ENCODE data around the gene SLC12A8. TPM values are rescaled to one million over a fixed set of nuclear protein-coding genes. Genes with fewer than 3 reads are reported as not detected.

The SLC12A8 gene
- total RNA-seq, 2 experiments from 2014 or later: 0.47 to 0.79 TPM

GRCh38 chr3:125189378-125190165 lies 23.0 kb downstream of the SLC12A8 start:
- no peaks in the 10 kb centered on the region for H3K9me3 Mint-ChIP-seq
- no peak overlapping the region for H3K27ac Mint-ChIP-seq

GRCh38 chr3:125188955-125189354 lies 23.6 kb downstream of the SLC12A8 start:
- no peaks in the 10 kb centered on the region for H3K9me3 Mint-ChIP-seq
- POLR2A ChIA-PET: no interaction called here
- ATAC-seq (ENCODE audit: low read depth): no peak
- H3K4me3 Mint-ChIP-seq: no peak overlapping the region
- no peak overlapping the region for H3K27ac Mint-ChIP-seq
- no peaks in the 10 kb centered on the region for H3K36me3 Mint-ChIP-seq
- H3K27me3 Mint-ChIP-seq: peaks cover 2% of the 10 kb centered on the region
- DNase-seq: no peak
- H3K4me1 Mint-ChIP-seq: peaks cover 2% of the 10 kb centered on the region

More at GRCh38 chr3:125189378-125190165, 23.0 kb downstream of the SLC12A8 start:
- Mint-ChIP-seq H3K36me3 (no peaks in the 10 kb centered on the region), H3K4me1 (peaks cover 2% of the 10 kb centered on the region), H3K4me3 (no peak overlapping the region), H3K27me3 (peaks cover 5% of the 10 kb centered on the region)
- POLR2A ChIA-PET: no interaction called here
- DNase-seq: no peak
- no peak for ATAC-seq (ENCODE audit: low read depth)

GRCh38 chr3:125187599-125187910 lies 25.0 kb downstream of the SLC12A8 start:
- Mint-ChIP-seq H3K27me3 (peaks cover 2% of the 10 kb centered on the region), H3K4me1 (peaks cover 2% of the 10 kb centered on the region), H3K27ac (no peak overlapping the region), H3K4me3 (no peak overlapping the region), H3K36me3 (no peaks in the 10 kb centered on the region), H3K9me3 (no peaks in the 10 kb centered on the region)
- DNase-seq (no peak), ATAC-seq (ENCODE audit: low read depth) (no peak)
- POLR2A ChIA-PET: no interaction called here

GRCh38 chr3:125186800-125187598 lies 25.5 kb downstream of the SLC12A8 start:
- Mint-ChIP-seq H3K9me3 (no peaks in the 10 kb centered on the region), H3K27ac (no peak overlapping the region), H3K4me1 (peaks cover 2% of the 10 kb centered on the region), H3K27me3 (peaks cover 2% of the 10 kb centered on the region), H3K4me3 (no peak overlapping the region), H3K36me3 (no peaks in the 10 kb centered on the region)
- POLR2A ChIA-PET: no interaction called here
- DNase-seq (no peak), ATAC-seq (ENCODE audit: low read depth) (no peak)

DNA sequence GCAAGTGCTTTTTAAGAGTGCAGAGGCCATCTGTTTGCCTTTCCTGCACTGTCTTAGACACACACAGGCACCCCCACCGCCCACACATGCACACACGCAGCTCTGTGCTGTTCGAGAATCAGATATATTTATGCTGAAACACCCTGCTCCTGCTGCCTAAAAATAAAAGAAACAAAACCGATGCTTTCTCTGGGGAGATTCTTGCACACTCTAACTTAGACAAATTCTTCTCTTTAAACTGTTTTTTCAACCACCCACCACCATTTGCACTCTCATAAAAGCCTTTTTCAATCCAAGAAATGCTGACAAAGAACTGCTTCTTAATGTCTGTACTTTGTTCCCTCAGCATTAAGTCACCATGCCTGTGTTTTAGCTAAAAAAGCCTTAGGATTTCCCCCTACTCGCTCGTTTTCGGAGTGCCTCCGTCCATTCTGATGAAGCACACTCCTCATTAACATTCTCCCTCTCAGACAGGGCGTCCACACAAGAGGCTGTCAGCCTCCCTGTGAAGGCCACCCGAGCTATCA lies 26.2 kb downstream of the SLC12A8 start:
- no peak overlapping the region for H3K4me3 Mint-ChIP-seq
- peaks cover 2% of the 10 kb centered on the region for H3K27me3 Mint-ChIP-seq
- H3K36me3 Mint-ChIP-seq: no peaks in the 10 kb centered on the region
- ATAC-seq (ENCODE audit: low read depth) (no peak), DNase-seq (no peak)
- no peak overlapping the region for H3K27ac Mint-ChIP-seq
- POLR2A ChIA-PET: no interaction called here
- H3K9me3 Mint-ChIP-seq: no peaks in the 10 kb centered on the region
- H3K4me1 Mint-ChIP-seq: no peaks in the 10 kb centered on the region

GRCh38 chr3:125185805-125186204 lies 26.7 kb downstream of the SLC12A8 start:
- Mint-ChIP-seq H3K27me3 (peaks cover 2% of the 10 kb centered on the region), H3K36me3 (no peaks in the 10 kb centered on the region), H3K9me3 (no peaks in the 10 kb centered on the region), H3K4me1 (no peaks in the 10 kb centered on the region), H3K4me3 (no peak overlapping the region), H3K27ac (no peak overlapping the region)
- ATAC-seq (ENCODE audit: low read depth) (no peak), DNase-seq (no peak)
- POLR2A ChIA-PET: no interaction called here

DNA sequence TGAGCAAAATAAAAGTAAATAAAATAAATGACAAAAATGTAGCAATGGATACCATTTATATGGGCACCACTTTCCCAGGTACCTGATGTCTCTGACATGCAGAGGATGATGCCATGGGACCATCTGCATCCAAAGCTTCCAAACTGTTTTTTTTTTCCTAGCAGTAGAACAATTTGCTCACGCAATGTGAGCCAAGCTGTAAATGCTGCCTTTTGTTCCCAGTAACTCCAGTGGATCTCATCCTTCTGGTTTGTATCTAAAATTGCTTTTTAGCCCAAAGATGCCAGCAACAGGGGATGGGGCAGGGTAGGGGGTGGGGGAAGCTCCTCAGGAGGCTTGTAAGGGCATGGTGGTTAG lies 32.7 kb downstream of the SLC12A8 start:
- DNase-seq (no peak), ATAC-seq (ENCODE audit: low read depth) (no peak)
- peaks cover 4% of the 10 kb centered on the region for H3K4me1 Mint-ChIP-seq
- peaks cover 3% of the 10 kb centered on the region for H3K27me3 Mint-ChIP-seq
- H3K36me3 Mint-ChIP-seq: no peaks in the 10 kb centered on the region
- no peak overlapping the region for H3K27ac Mint-ChIP-seq
- no peaks in the 10 kb centered on the region for H3K9me3 Mint-ChIP-seq
- no peak overlapping the region for H3K4me3 Mint-ChIP-seq
- POLR2A ChIA-PET: no interaction called here

GRCh38 chr3:125179143-125179883 lies 33.2 kb downstream of the SLC12A8 start:
- ATAC-seq (ENCODE audit: low read depth) (no peak), DNase-seq (no peak)
- peaks cover 4% of the 10 kb centered on the region for H3K4me1 Mint-ChIP-seq
- no peaks in the 10 kb centered on the region for H3K36me3 Mint-ChIP-seq
- H3K27me3 Mint-ChIP-seq: peaks cover 3% of the 10 kb centered on the region
- POLR2A ChIA-PET: no interaction called here
- no peak overlapping the region for H3K4me3 Mint-ChIP-seq
- H3K9me3 Mint-ChIP-seq: no peaks in the 10 kb centered on the region
- no peak overlapping the region for H3K27ac Mint-ChIP-seq

DNA sequence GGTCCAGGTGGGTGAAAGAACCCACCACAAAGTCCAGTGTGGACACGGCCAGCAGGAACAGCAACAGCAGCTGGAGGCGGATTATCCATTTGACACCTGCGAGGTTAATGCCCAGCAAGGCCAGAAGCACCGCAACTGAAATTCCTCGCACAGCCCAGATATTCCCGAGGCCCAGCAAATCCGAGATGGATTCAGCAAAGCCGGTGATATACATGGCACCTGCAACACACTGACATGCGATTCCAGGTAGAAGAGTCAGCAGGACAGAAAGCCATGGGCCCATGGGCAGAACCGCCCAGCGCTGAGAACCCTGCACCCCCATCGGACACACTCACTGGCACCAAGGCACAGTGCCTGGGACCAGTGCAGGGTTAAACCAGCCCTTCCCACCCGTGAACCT lies 34.8 kb downstream of the SLC12A8 start:
- peaks cover 3% of the 10 kb centered on the region for H3K27me3 Mint-ChIP-seq
- ATAC-seq (ENCODE audit: low read depth): no peak
- no peak for DNase-seq
- no peak overlapping the region for H3K27ac Mint-ChIP-seq
- H3K36me3 Mint-ChIP-seq: peaks cover 5% of the 10 kb centered on the region
- POLR2A ChIA-PET: interaction anchor here (0.6 kb wide), 1 partner anchor 41 kb away, joined by 3 read pairs; no protein-coding TSS in a partner anchor
- H3K4me3 Mint-ChIP-seq: no peak overlapping the region
- peaks cover 4% of the 10 kb centered on the region for H3K4me1 Mint-ChIP-seq
- peaks cover 3% of the 10 kb centered on the region for H3K9me3 Mint-ChIP-seq

DNA sequence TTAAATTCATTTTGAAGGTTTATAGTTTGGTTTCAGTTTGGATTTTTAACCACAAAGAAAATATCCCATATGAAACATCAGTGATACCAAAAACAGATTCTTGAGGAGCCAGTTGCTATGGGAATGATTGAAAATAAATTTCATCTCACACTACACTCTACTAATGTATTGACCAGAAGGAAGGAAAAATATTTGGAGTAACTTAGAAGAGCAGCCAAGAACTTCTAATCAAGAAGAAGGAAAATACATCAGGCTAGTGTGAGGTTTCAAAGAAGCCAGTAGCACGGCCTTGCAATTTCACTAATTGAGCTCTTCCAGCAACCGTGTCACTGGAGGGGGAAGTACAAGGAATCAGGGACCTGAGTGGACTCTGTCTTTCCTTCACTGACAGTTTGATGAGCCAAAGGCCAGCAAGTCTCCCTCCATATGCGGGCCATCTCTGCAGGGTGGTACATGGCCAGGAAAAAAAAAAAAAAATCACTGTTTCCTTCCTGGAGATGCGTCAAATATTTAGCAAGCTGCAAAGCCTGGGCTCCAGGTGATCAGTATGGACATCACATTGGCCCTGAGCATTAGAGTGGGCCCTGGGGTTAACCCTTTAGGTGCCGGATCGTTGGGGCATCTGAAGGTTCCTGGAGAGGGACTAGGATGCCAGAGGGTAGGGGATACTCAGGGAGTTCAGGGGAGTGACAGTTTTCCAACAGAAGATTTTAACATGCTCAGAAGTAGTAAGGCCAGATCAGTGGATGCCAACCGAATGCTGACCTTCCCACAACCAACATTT lies 37.1 kb downstream of the SLC12A8 start:
- peaks cover 3% of the 10 kb centered on the region for H3K9me3 Mint-ChIP-seq
- no peak overlapping the region for H3K27ac Mint-ChIP-seq
- H3K4me3 Mint-ChIP-seq: no peak overlapping the region
- peaks cover 4% of the 10 kb centered on the region for H3K4me1 Mint-ChIP-seq
- no peak for DNase-seq
- POLR2A ChIA-PET: no interaction called here
- peaks cover 3% of the 10 kb centered on the region for H3K27me3 Mint-ChIP-seq
- H3K36me3 Mint-ChIP-seq: peaks cover 5% of the 10 kb centered on the region
- no peak for ATAC-seq (ENCODE audit: low read depth)

DNA sequence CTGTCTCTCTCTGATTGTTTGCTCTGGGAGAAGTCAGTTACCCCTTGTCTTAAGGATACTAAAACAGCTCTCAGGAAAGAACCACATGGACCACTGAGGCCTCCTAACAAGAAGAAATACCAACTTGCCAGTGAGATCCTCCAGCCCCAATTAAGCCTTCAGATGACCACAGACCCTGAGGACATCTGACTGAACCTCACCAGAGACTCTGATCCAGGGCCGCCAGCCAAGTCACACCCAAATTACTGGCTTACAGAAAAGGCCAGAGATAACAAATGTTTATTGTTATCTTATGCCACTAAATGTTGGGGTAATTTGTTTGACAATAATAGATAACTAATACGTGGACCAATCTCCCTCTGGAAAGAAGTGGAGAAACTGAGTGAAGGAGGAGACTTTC lies 40.2 kb downstream of the SLC12A8 start:
- DNase-seq: no peak
- ATAC-seq (ENCODE audit: low read depth): no peak
- Mint-ChIP-seq H3K27me3 (peaks cover 8% of the 10 kb centered on the region), H3K27ac (no peak overlapping the region), H3K4me3 (no peak overlapping the region), H3K4me1 (peaks cover 10% of the 10 kb centered on the region), H3K9me3 (peaks cover 3% of the 10 kb centered on the region), H3K36me3 (peaks cover 5% of the 10 kb centered on the region)
- POLR2A ChIA-PET: no interaction called here

DNA sequence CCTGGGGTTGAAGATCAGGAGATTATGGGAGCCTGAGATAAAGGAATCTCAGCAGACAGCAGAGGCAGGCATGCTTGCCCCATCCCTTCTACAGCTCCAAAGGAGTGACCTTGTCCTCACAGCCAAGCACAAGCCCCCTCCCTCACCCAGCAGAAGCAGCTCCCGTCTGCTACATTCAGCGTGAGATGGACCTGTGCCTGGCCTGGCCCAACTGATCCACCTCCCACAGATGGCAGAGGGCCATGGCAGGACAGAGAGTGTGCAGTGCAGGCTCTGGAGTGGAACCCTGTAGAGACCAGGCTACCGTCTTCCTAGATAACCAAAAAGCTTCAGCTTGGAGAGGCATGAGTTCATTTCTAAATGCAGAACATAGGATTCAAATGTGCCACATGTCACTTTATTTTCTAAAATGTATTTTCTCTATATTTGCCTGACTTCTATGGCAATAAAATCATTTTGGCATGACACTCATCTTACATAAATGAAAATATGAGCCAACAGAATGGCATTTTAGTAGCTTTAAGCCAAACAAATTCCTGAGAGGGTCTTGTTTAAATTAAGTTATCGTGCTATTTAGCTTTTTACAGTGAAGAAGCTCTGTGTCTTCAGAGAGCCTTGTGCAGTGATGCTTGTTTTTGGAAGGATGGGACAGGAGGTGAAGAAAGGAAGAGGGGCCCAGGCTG lies 43.7 kb downstream of the SLC12A8 start:
- DNase-seq: no peak
- no peak overlapping the region for H3K4me3 Mint-ChIP-seq
- POLR2A ChIA-PET: no interaction called here
- H3K36me3 Mint-ChIP-seq: peaks cover 5% of the 10 kb centered on the region
- peaks cover 5% of the 10 kb centered on the region for H3K27me3 Mint-ChIP-seq
- H3K4me1 Mint-ChIP-seq: peaks cover 13% of the 10 kb centered on the region
- no peak overlapping the region for H3K27ac Mint-ChIP-seq
- ATAC-seq (ENCODE audit: low read depth): no peak
- H3K9me3 Mint-ChIP-seq: peaks cover 3% of the 10 kb centered on the region

Measured in activated naive CD8-positive, alpha-beta T cell treated with anti-CD3 and anti-CD28 coated beads, Interleukin-2, amount 10 ng/mL, durations not matched to agents 7 days and 5 days (primary cell).